HG03064 (cell line): ENCODE measurements around the gene MRPL54.

Source experiments
- ATAC-seq: cut with Tn5 transposase; IDR thresholded peaks from one replicate; pipeline ENCODE4 v1.9.1; 2021; ENCODE audit warnings: low read depth; ENCODE audit not compliant: unreplicated experiment

Gene MRPL54

DNA sequence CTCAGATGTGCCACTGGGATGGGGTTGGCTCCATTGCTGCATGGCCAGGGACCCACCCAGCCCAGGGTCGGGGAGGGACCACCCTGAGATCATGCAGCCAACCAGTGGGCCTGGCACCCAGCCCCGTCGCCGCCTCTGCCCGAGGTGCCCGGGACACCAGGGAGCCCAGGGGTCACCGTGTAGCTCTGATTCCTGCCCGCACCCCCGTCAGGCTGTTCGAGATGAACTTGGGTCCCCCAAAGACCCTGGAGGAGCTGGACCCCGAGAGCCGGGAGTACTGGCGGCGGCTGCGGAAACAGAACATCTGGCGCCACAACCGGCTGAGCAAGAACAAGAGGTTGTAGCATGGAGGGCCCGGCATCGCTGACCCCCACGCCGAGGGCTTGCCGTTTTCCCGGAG lies 4.6 kb downstream of the MRPL54 start:
- ATAC-seq: no peak

DNA sequence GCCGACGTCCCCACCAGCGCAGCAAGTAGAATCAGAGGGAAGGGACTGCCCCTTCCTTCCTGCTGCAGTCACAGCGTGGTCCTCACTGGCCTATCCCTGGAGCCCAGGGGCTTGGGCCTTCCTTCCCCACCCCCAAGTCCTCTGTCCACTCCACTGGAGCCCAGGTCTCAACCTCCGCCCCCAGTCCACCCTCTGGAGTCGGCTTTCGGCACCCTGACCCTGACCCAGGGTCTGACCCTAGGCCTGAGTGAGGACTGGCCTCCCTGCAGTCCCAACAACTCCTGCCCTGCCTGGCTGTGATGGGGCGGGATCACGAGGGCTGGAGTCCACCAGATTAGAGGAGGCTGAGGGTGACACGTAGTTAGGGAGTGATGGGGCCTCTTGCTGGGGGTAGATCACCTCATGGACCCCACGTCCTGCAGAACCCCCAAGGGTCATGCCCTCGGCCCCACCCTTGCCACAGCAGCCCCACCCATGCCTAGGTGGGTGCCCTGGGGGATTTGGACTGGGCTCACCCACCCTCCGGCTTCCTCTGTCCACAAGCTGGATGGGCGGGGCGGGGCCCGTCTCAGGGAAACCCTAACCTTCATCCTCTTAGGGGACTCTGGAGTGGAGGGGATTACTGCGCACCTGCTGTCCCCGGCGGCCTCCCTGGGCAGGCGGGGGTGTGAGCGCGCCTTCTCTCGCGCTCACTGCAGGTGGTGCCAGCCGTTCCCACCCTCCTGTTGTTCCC lies 5.7 kb downstream of the MRPL54 start:
- no peak for ATAC-seq

DNA sequence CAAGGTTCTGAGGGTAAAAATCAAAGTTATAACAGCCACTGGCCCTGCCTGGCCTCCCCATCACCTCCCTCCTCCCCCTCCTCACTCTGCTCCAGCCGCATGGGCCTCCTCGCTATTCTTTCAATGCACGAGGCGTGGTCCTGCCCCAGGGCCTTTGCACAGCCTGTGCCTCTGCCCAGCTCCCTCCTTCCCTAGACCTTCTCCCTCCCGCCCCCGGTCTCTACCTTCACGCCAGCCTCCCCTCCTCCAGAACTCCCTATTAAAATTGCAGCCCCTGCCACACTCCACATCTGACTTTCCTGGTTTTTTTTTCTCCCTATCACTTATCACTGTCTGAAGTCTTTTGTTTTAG lies 6.2 kb downstream of the MRPL54 start:
- ATAC-seq: no peak

DNA sequence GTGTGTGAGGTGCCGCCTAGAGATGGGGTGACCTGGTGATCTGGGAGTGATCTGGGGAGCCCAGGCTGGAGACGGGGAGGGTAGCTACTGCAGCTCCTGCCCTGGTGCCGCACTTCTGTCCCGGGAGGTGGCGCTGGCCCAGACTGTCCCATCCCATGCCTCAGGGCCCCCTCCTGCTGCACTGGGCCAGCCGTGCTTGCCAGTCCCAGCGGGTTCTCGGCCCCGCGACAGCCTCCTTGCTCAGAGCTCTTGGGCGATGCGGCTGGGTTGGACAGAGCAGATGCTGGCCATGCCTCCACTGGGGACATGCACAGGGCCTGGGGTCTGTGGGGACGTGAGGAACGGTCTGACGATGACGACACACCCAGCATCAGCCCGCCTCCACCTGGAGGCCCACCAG lies 7.0 kb downstream of the MRPL54 start:
- no peak for ATAC-seq

DNA sequence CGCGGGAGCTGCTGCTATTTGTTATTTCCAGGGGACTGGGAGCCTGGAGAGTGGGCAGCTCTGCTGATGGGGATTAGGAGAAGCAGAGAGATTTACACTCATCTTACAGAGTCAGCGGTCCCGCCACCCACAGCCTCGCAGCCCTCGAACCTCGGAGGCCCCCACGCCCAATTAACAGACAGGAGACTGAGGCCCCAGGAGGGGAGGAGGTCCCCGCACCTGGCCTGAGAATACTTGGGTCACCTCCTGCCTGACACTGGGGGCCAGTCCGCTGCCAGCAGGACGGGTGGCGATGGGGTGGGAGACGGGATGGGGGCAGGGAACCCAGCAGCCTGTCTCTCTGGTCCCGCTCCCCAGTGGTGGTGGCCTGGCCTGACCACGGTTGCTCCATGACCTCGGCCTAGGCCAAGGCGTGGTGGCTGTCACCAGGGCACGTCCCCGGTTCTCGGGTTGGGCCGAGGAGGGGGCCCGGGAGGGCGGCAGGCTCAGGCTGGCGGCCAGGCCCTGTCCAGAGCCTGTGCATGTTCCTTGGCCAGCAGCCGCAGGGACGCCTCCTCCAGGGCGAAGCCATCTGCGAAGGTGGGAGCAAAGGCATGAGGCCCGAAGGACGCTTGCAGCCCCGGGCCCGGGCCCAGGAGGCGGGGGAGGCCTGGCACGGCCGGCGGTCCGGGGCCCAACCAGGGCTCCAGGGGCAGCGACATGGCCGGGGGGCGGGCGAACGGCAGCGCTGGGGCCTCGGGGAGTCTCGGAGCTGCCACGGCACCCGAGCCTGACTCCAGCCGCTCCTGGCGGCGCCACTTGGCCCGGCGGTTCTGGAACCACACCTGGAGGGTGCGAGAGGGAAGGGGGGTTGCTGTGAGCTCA lies 7.9 kb downstream of the MRPL54 start:
- ATAC-seq: no peak

DNA sequence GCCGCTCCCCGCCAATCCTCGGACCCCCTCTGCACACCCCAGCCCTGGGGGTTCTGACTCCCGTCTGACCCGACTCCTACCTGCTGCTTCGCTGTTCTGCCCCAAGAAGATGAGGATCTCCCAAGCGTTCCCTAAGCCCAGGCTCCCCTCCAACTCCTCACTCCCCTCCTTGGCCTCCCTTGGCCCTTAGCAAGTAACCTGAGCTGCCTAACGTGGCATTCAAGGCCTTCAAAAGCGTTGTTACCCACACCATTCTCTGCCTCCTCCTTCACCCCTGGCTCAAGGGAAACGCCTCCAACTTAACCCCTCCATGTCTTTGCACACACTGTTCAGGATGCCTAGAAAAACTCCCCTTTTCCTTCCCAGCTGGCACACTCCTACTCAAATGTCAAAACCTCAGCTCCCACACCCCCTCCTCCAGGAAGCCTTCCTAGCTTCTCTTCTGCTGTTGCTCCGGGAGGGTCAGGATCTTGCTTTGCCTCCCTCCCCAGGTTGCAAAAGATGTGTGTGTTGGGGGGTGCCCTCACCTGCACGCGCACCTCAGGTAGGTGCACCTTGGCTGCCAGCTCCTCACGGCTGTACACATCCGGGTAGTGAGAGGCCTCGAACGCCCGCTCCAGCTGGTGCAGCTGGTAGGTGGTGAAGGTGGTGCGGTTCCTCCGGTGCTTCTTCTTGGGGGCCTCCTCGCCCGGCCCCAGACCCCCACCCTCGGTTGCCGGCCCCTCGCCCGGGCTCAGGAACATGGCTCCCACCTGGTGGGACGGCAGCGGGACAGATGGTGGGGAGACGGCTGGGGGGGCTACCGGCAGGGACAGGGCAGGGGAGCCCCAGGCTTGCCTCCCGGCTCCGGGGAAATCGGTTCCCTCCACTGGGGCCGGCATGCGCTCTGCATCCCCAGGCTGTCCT lies 8.8 kb downstream of the MRPL54 start:
- no peak for ATAC-seq

DNA sequence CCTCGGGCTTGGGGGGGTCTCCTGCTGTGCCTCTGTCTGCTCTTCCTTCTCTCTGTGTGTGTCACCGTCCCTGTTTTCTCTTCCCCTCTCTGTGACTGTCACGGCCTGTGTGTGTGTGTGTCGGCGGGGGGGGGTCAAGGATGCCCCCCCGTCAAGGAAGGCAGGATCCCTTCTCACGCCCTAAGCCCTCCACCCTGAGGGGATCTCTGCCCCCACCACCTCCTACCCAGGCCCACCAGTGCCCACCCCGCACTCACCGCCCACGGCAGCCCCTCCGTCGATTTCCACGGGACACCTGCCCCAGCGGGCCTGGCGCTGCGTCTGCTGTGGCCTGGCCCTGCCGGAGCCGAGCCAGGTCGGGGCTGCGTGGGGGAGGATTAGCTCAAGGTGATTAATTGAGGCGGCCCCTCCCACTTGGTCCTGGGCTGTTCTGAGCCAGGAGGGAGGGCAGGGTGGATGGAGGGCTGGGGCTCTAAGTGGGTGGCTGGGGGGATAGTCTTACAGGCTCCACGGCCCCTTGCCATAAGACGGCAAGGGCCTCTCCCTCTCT lies 9.5 kb downstream of the MRPL54 start, which contains the start of gene RAX2:
Gene RAX2, minus strand, starts transcription at position 323 of the 550 bp plus-strand sequence. CDS start 486 bp downstream, outside the sequence.
- ATAC-seq: no peak

DNA sequence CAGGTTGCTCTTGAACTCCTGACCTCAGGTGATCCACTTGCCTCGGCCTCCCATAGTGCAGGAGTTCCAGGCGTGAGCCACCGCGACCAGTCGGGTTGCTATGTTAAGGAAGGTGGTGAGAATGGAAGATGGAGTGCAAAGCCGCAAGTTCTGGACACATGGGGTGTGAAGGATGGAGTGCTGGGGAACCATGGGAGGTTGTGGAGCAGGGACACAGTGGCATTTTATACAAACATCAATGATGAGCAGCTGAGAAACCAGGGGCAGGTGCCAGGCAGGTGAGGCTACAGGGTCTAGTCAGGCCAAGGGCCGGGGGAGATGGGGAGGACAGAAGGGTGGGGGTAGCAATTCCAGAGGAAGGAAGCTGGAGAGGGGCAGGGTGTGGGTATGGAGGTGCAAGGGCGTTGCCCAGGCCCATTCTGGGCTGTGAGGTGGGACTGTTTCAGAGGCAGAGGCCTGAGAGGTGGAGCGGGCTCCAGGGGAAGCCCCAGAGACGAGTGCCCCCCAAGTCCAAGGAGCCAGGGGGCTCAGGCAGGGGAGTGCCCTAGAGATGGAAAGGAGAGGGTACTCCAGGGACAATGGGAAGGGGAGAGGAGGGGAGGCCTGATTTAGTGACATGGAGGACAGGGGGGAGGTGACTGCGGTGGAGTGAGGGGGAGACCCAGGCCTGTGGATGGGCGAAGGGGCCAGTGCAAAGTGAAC lies 11.5 kb downstream of the MRPL54 start:
- ATAC-seq: no peak

DNA sequence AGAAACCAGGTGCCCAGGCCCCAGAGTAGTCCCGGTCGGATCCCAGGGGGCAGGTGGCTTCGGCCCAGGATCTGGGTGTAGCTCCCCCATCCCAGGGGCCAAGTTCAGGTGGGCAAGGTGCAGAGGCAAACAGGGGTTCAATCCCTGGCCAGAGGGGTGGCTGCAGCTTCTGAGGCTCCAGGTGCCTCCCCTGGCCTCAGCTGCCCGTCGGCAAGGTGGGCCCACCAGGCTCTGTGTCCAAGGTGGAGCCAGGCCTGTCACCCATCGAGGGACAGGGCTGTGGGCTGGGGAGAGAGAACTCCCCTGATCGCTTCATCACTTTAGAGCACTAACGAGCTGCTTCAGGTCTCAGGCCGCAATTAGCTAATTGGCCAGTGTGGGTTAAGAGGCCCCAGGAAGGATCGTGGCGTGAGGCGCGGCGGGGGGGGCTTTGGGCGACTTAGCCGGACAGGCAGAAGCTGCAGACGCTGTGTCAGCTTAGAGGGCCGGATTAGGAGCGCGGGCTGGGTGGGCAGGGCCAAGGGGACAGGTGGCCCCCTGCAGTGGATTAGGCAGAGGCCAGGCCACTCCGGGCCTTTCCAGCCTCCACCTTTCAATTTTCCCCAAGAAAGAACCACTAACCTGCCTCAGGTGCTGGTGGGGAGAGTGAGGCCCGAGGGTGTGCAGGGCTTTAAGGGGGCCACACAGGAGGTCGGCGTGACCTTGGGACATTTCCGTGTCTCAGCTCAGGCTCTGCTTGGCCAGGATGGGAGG lies 12.3 kb downstream of the MRPL54 start:
- no peak for ATAC-seq

DNA sequence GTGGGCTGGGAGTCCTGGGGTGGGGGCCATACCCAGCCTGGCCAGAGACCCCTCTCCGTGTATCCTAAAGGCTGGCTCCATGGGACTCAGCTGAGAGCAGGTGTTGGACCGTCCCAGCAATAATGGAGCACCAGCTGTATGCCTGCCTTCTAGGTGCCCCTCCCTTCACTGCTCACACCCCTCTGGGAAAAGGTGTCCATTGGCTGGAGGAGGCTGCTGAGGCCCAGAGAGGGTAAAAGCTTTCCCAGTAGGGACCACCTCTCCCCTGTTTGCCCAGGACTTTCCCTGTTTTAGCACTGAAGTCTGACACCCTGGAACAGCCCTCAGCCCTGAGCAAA lies 12.9 kb downstream of the MRPL54 start:
- no peak for ATAC-seq

DNA sequence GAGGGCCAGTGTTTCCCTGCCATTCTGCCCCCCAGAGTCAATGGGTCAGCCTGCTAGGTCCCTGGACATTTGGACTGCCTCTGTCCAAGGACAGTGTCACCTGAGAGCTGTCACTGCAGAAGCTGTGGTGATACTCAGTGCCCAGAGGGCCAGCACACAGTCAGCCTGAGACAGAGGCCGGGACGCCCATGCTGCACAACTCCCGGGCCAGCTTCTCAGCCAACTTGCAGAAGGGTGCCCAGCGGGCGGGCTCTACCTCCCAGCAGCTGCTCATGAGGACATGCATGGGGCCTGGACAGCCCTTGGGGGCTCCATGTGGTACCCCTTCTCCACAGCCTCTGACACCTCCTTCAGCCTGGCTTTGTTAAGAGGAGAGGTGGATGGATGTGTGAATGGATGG lies 13.3 kb downstream of the MRPL54 start:
- ATAC-seq: no peak

DNA sequence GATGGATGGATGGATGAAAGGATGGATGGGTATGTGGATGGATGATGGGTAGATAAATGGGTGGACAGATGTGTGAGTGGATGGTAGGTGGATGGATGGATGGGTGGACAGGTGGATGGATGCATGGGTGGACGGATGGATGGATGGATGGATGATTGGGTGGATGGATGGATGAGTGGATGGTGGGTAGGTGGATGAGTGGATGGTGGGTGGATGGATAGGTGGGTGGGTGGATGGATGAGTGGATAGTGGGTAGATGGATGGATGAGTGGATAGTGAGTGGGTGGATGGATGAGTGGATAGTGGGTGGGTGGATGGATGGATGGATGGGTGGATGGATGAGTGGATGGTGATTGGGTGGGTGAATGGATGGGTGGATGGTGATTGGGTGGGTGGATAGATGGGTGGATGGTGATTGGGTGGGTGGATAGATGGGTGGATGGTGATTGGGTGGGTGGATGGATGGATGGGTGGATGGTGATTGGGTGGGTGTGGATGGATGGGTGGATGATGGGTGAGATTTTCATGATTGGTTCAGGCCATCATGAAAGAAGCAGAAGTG lies 14.1 kb downstream of the MRPL54 start:
- no peak for ATAC-seq

DNA sequence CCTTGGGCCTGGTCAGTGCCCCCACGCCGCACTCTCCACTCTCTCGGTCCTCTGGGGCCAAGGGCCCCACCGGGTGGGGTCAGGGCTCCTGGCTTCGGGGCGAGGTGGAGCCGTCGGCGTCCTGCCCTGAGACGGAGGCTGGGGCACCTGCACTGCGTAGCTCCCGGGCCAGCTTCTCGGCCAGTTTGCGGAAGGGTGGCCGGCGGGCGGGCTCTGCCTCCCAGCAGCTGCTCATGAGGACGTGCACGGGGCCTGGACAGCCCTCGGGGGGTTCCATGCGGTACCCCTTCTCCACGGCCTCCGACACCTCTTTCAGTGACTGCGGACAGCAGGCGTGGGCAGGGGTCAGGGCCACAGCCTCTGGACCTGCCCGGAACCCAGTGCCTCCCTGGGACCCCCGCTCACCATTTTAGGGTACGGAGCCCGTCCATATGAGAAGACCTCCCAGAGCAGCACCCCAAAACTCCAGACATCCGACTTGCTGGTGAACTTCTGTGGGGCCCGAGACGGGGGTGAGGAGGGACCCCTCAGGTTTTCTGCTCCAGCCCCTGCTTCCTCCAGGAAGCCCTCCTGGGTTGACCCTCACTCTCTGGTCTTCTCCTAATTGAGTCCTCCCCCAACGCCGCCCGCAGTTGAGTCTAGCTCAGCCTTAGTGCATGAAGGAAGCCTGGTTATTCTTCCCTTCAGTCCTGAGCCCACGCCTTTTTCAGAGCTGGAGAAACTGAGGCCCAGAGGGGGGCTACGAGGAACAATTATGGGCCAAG lies 15.8 kb downstream of the MRPL54 start:
- ATAC-seq: no peak

DNA sequence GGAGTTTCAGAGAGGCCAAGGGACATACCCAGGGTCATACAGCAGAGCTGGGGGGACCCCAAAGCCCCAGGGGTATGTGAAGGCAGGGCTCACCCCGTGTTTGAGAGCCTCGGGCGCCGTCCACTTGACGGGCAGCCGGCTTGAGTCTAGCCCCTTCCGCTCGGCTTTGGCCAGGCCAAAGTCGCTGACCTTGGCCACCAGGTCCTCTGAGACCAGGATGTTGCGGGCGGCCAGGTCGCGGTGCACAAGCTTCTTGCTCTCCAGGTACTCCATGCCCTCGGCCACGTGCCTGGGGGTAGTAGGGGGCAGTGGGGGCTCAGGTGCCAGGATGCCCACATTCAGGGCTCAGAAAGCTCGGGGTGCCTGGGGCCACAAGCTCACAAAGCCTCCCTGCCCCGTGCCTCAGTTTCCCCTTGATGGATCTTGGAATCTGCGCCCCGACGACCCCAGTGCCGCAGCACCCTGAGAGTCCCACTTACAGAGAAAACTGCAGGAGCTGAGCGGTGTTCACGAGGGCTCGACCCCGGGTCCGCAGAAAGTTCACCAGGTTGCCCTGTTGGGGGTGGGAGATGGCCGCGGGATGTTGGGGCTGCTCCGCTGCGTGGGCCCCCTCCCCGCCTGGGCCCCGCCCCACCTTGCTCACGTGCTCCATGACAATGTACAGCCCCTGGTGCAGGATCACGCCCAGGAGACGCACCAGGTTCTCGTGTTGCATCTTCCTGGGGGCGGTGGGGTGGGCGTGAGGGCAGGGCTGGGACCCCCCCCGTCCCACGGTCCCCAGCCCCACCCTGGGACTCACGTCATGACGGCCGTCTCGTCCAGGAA lies 16.6 kb downstream of the MRPL54 start:
- no peak for ATAC-seq

DNA sequence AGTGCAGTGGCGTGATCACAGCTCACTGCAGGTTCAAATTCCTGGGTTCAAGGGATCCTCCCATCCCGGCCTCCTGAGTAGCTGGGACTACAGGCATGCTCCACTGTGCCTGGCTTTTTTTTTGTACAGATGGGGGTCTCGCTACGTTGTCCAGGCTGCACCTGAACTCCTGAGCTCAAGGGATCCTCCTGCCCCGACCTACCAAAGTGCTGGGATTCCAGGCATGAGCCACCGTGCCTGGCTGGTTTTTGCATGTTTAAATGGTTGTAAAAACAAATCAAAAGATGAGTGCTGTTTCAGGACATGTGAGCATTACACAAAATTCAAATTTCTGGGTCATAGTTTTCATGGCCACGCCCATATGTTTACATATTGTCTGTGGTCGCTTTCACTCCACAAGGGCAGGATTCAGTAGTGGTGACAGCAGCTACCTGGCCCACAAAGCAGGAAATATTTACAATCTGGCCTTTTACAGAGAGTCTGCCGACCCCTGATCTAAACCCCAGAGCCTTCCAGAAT lies 18.4 kb downstream of the MRPL54 start:
- no peak for ATAC-seq

DNA sequence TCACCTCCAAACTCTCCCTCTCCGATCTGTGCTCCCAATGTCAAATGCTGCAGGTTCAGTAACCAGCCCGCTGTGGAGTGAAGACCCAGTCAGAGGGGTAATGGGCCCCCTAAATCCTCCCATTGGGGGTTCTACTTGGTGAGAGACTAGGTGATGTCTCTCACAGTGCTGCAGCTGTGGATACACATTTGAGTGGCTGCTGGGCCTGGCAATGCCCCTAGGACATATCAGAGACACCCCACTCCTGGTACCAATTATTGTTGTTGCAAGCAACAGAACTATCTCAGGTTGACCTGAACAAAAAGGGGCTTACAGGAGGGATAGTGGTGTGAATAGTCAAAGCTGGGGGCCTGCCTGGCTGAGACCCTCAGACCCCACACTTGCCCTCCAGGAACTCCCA lies 19.1 kb downstream of the MRPL54 start:
- ATAC-seq: no peak

DNA sequence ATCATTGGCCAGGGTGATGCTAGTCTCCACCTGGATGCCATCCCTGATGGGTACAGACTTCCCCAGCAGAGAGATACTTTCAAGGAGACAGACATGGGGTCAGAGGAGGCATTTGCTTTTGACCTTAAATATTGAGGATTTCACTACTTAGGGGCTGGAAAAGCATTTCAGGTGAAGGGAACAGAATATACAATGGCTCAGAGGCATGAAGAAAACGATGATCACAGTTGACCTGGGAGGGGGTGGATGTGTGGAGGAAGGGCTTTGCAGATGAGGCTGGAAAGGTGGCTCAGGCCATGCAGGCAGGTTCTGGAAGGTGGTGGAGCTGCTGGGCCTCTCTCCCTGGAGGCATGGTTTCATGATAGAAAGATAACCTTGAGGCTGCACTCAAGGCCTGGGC lies 19.8 kb downstream of the MRPL54 start:
- ATAC-seq: no peak
